GM23338 (cell line): Measurements from ENCODE around the gene COL4A2. TPM values are rescaled to one million over a fixed set of nuclear protein-coding genes. Genes with fewer than 3 reads are reported as not detected.

Experiments
- ATAC-seq: fragments of 200-7000 bp; cut with Tn5 transposase; 3 replicates; pipeline ENCODE4 v1.9.1; 2020
- DNase-seq: peaks from one replicate; pipeline ENCODE4 v3.0.0-alpha.2; 2015; ENCODE audit warnings: low spot score
- H2AFZ ChIP-seq: fragments of 200-600 bp; sonication (generic); 2 replicates; pipeline ENCODE4 v1.8.0; 2016; ENCODE audit warnings: antibody characterized with exemption, mild to moderate bottlenecking, moderate library complexity
- H3F3A ChIP-seq: fragments of 200-600 bp; sonication (generic); replicated peaks from 2 replicates; pipeline ENCODE4 v1.8.0; 2017; ENCODE audit warnings: antibody characterized with exemption, mixed run types, low read depth
- H3K27ac ChIP-seq: fragments of 200-600 bp; sonication (generic); 2 replicates; pipeline ENCODE4 v1.6.1; 2016; ENCODE audit warnings: low read depth
- H3K27me3 ChIP-seq: fragments of 200-600 bp; sonication (generic); 2 replicates; pipeline ENCODE4 v1.8.0; 2016; ENCODE audit warnings: mild to moderate bottlenecking, mixed run types, moderate library complexity; ENCODE audit not compliant: insufficient read depth
- H3K36me3 ChIP-seq: fragments of 200-600 bp; sonication (generic); 2 replicates; pipeline ENCODE4 v1.8.0; 2016; ENCODE audit warnings: mild to moderate bottlenecking; ENCODE audit not compliant: insufficient read depth
- H3K4me1 ChIP-seq: fragments of 200-600 bp; sonication (generic); 2 replicates; pipeline ENCODE4 v1.8.0; 2016; ENCODE audit warnings: mild to moderate bottlenecking, moderate library complexity; ENCODE audit not compliant: insufficient read depth
- H3K4me2 ChIP-seq: fragments of 200-600 bp; sonication (generic); 2 replicates; pipeline ENCODE4 v1.7.1; 2017; ENCODE audit warnings: mixed run types
- H3K4me3 ChIP-seq: fragments of 200-600 bp; sonication (generic); 2 replicates; pipeline ENCODE4 v1.6.1; 2016; ENCODE audit warnings: mixed run types
- H3K79me2 ChIP-seq: fragments of 200-600 bp; sonication (generic); replicated peaks from 2 replicates; pipeline ENCODE4 v1.8.0; 2017; ENCODE audit warnings: mild to moderate bottlenecking; ENCODE audit not compliant: insufficient read depth
- H3K9me2 ChIP-seq: fragments of 200-600 bp; sonication (generic); 2 replicates; pipeline ENCODE4 v1.8.0; 2017; ENCODE audit not compliant: insufficient read depth
- H4K20me1 ChIP-seq: fragments of 200-600 bp; sonication (generic); replicated peaks from 2 replicates; pipeline ENCODE4 v1.8.0; 2017; ENCODE audit warnings: mild to moderate bottlenecking; ENCODE audit not compliant: insufficient read depth
- H3K27ac Mint-ChIP-seq: 2 replicates; pipeline ENCODE4 v1.8.0; 2020; ENCODE audit warnings: inconsistent platforms, mild to moderate bottlenecking, moderate library complexity, mixed read lengths
- H3K27me3 Mint-ChIP-seq: 3 replicates; pipeline ENCODE4 v1.8.0; 2022; ENCODE audit warnings: low read depth, mild to moderate bottlenecking, moderate library complexity, mixed read lengths, inconsistent platforms; ENCODE audit not compliant: insufficient read depth, poor library complexity
- H3K36me3 Mint-ChIP-seq: 3 replicates; pipeline ENCODE4 v1.8.0; 2021; ENCODE audit warnings: low read depth, mild to moderate bottlenecking, inconsistent platforms, moderate library complexity, mixed read lengths
- H3K4me1 Mint-ChIP-seq: 3 replicates; pipeline ENCODE4 v1.8.0; 2020; ENCODE audit warnings: mild to moderate bottlenecking, inconsistent platforms, mixed read lengths
- H3K4me3 Mint-ChIP-seq: 3 replicates; pipeline ENCODE4 v1.8.0; 2021; ENCODE audit warnings: moderate library complexity, mild to moderate bottlenecking, inconsistent platforms, mixed read lengths
- H3K9me3 Mint-ChIP-seq: 3 replicates; pipeline ENCODE4 v1.8.0; 2020; ENCODE audit warnings: moderate library complexity, mild to moderate bottlenecking, inconsistent platforms, mixed read lengths
- CREB1 ChIP-seq: fragments of 250-450 bp; sonication (Bioruptor Pico); IDR thresholded peaks from 2 replicates; pipeline ENCODE4 v1.5.0; 2020; ENCODE audit warnings: low read depth, mild to moderate bottlenecking, moderate library complexity
- JUNB ChIP-seq: IDR thresholded peaks from one replicate; pipeline ENCODE4 v1.6.1; 2016; ENCODE audit warnings: antibody characterized with exemption; ENCODE audit not compliant: unreplicated experiment
- NANOG ChIP-seq: IDR thresholded peaks from 2 replicates; pipeline ENCODE4 v1.6.1; 2016; ENCODE audit warnings: antibody characterized with exemption, borderline replicate concordance
- POLR2AphosphoS5 ChIP-seq: IDR thresholded peaks from 2 replicates; pipeline ENCODE4 v1.6.1; 2016; ENCODE audit warnings: antibody characterized with exemption, low read depth
- STAT1 ChIP-seq: IDR thresholded peaks from one replicate; pipeline ENCODE4 v1.6.1; 2016; ENCODE audit warnings: antibody characterized with exemption; ENCODE audit not compliant: unreplicated experiment
- ZNF114 ChIP-seq: fragments of 250-450 bp; sonication (Bioruptor Pico); IDR thresholded peaks from 2 replicates; pipeline ENCODE4 v1.5.0; 2020; ENCODE audit warnings: mild to moderate bottlenecking, moderate library complexity
- ZNF331 ChIP-seq: fragments of 250-450 bp; sonication (Bioruptor Pico); IDR thresholded peaks from 2 replicates; pipeline ENCODE4 v1.5.0; 2020; ENCODE audit warnings: low read depth, mild to moderate bottlenecking, moderate library complexity
- ZNF462 ChIP-seq: fragments of 250-450 bp; sonication (Bioruptor Pico); IDR thresholded peaks from 2 replicates; pipeline ENCODE4 v1.5.0; 2020; ENCODE audit warnings: mild to moderate bottlenecking, moderate library complexity
- polyA plus RNA-seq: library from polyadenylated mRNA; unstranded; fragments of >200 nt; fragmentation: Nextera tagmentation; extraction: Ambion mirVana; gene quantifications from 2 replicates; pipeline ENCODE4 v1.2.1, GENCODE V29; 2016
- total RNA-seq: library from RNA; depleted of rRNA; stranded (reverse); fragments of >200 nt; shearing (Covaris generic); gene quantifications from 2 replicates; pipeline ENCODE4 v1.2.3, GENCODE V29; 2014
- TF ChIP-seq, protein P1 (sequence below), 2 experiments: fragments of 200-600 bp in 1 of 2; sonication (generic) in 1 of 2; conservative IDR thresholded peaks; 2 replicates each; pipeline versions ENCODE4 v1.5.1 to v1.6.1; 2016 to 2017; ENCODE audit warnings: antibody characterized with exemption in 2 of 2, low read depth in 2 of 2, mild to moderate bottlenecking in 2 of 2, moderate library complexity in 1 of 2
- TF ChIP-seq, protein P2 (sequence below): IDR thresholded peaks from one replicate; pipeline ENCODE4 v1.6.1; 2018; ENCODE audit warnings: antibody characterized with exemption; ENCODE audit not compliant: unreplicated experiment

COL4A2 gene
- total and polyA plus RNA-seq, 2 experiments from 2014 or later = 37.4 to 131 TPM

DNA sequence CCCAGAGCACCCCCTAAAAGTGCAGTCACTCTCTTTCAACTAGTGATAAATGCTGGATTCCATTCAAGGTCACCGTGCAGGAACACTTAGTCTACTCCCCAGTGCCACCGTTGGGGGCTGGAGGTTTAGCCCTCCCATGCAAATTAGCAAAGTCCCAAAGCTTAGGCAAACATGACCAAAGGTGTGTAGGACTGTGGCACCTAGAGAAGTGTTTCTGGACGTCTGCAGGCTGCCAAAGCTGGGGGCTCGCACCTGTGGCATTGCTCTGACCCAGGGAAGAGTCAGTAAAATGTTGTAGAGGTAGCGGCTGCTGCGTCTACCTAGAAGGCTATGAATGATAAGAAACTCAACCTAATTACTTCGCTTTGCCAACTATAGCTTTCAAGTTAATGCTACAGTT is 14.0 kb upstream of the COL4A2 start (continued):
- TF ChIP-seq, protein P1, sequence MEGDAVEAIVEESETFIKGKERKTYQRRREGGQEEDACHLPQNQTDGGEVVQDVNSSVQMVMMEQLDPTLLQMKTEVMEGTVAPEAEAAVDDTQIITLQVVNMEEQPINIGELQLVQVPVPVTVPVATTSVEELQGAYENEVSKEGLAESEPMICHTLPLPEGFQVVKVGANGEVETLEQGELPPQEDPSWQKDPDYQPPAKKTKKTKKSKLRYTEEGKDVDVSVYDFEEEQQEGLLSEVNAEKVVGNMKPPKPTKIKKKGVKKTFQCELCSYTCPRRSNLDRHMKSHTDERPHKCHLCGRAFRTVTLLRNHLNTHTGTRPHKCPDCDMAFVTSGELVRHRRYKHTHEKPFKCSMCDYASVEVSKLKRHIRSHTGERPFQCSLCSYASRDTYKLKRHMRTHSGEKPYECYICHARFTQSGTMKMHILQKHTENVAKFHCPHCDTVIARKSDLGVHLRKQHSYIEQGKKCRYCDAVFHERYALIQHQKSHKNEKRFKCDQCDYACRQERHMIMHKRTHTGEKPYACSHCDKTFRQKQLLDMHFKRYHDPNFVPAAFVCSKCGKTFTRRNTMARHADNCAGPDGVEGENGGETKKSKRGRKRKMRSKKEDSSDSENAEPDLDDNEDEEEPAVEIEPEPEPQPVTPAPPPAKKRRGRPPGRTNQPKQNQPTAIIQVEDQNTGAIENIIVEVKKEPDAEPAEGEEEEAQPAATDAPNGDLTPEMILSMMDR (conservative IDR thresholded peaks at IDR 0.05; ENCODE audit: low read depth in 2 of 2) = no peak
- TF ChIP-seq NANOG (no peak), CREB1 (CRISPR knock-in tag) (no peak)
- TF ChIP-seq, protein P2, sequence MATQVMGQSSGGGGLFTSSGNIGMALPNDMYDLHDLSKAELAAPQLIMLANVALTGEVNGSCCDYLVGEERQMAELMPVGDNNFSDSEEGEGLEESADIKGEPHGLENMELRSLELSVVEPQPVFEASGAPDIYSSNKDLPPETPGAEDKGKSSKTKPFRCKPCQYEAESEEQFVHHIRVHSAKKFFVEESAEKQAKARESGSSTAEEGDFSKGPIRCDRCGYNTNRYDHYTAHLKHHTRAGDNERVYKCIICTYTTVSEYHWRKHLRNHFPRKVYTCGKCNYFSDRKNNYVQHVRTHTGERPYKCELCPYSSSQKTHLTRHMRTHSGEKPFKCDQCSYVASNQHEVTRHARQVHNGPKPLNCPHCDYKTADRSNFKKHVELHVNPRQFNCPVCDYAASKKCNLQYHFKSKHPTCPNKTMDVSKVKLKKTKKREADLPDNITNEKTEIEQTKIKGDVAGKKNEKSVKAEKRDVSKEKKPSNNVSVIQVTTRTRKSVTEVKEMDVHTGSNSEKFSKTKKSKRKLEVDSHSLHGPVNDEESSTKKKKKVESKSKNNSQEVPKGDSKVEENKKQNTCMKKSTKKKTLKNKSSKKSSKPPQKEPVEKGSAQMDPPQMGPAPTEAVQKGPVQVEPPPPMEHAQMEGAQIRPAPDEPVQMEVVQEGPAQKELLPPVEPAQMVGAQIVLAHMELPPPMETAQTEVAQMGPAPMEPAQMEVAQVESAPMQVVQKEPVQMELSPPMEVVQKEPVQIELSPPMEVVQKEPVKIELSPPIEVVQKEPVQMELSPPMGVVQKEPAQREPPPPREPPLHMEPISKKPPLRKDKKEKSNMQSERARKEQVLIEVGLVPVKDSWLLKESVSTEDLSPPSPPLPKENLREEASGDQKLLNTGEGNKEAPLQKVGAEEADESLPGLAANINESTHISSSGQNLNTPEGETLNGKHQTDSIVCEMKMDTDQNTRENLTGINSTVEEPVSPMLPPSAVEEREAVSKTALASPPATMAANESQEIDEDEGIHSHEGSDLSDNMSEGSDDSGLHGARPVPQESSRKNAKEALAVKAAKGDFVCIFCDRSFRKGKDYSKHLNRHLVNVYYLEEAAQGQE = no peak

DNA sequence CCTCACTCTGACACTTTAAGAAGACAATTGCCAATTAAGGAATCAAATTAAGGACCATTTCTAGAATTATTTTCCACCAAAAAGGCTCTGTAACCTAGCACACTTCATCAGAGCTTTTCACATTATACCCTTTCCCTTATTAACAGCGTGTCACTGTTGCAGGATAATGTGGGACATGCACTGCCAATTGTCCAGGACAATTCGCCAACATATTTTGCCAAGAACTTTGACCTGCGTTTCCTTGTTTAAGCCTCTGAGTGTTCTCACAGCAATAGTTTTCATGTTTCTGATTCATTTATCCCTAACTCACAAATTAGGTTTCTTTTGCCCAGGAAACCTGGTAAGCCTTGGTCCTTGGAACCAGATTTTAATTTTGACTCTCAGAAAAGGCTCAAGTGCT is 13.4 kb upstream of the COL4A2 start:
- no peak overlapping the region for H2AFZ ChIP-seq
- H3K27me3 Mint-ChIP-seq = peaks cover 3% of the 10 kb centered on the region
- H3K36me3 ChIP-seq = no peaks in the 10 kb centered on the region
- no peak overlapping the region for H3K4me3 ChIP-seq
- ATAC-seq (no peak), DNase-seq (no peak)
- H3K9me2 ChIP-seq = no peaks in the 10 kb centered on the region; the same call in 1 of the 2 replicates
- H3K4me1 Mint-ChIP-seq = peaks cover 15% of the 10 kb centered on the region
- H3F3A ChIP-seq = no peaks in the 10 kb centered on the region
- H3K27ac Mint-ChIP-seq = no peak overlapping the region
- H3K4me3 Mint-ChIP-seq = no peak overlapping the region
- H3K9me3 Mint-ChIP-seq = no peaks in the 10 kb centered on the region; the same call in 2 of the 3 replicates
- peaks cover 7% of the 10 kb centered on the region for H3K4me1 ChIP-seq
- H3K4me2 ChIP-seq = no peak overlapping the region
- peaks cover 3% of the 10 kb centered on the region; the same call in 1 of the 3 replicates for H3K36me3 Mint-ChIP-seq
- H3K79me2 ChIP-seq = peaks cover 39% of the 10 kb centered on the region
- H4K20me1 ChIP-seq = no peaks in the 10 kb centered on the region; the same call in 1 of the 2 replicates
- H3K27me3 ChIP-seq = no peaks in the 10 kb centered on the region
- no peak overlapping the region for H3K27ac ChIP-seq
- TF ChIP-seq POLR2AphosphoS5 (no peak), ZNF462 (CRISPR knock-in tag) (no peak), ZNF114 (CRISPR knock-in tag) (no peak), ZNF331 (CRISPR knock-in tag) (no peak), NANOG (no peak), CREB1 (CRISPR knock-in tag) (no peak), JUNB (no peak), STAT1 (no peak)
- TF ChIP-seq, protein P1 (conservative IDR thresholded peaks at IDR 0.05; ENCODE audit: low read depth in 2 of 2) = no peak
